HUES6 (cell line): ENCODE results near the gene RIMBP3C.
"Not testable (repeated sequence)": the region's sequence is repeated elsewhere in the genome, so short reads cannot be mapped to it uniquely, and the experiment has no call there.

Source experiments
- H3K27ac ChIP-seq: 2 replicates; pipeline ENCODE4 v1.7.0; 2013; ENCODE audit warnings: low read depth, mild to moderate bottlenecking, low read length, inconsistent platforms
- H3K27me3 ChIP-seq: 2 replicates; pipeline ENCODE4 v1.6.1; 2013; ENCODE audit warnings: low read length; ENCODE audit not compliant: control insufficient read depth, insufficient read depth
- H3K36me3 ChIP-seq: 2 replicates; pipeline ENCODE4 v1.6.1; 2013; ENCODE audit warnings: low read length; ENCODE audit not compliant: control insufficient read depth, insufficient read depth
- H3K4me1 ChIP-seq: 2 replicates; pipeline ENCODE4 v1.6.1; 2013; ENCODE audit warnings: low read length; ENCODE audit not compliant: control insufficient read depth, insufficient read depth
- H3K4me3 ChIP-seq: 2 replicates; pipeline ENCODE4 v1.5.1; 2013; ENCODE audit warnings: low read depth, low read length
- H3K9ac ChIP-seq: one replicate; pipeline ENCODE4 v1.6.1; 2013; ENCODE audit warnings: mild to moderate bottlenecking, low read length
- H3K9me3 ChIP-seq: 2 replicates; pipeline ENCODE4 v1.6.1; 2013; ENCODE audit warnings: low read depth, low read length; ENCODE audit not compliant: control insufficient read depth, insufficient read depth

Gene RIMBP3C

DNA sequence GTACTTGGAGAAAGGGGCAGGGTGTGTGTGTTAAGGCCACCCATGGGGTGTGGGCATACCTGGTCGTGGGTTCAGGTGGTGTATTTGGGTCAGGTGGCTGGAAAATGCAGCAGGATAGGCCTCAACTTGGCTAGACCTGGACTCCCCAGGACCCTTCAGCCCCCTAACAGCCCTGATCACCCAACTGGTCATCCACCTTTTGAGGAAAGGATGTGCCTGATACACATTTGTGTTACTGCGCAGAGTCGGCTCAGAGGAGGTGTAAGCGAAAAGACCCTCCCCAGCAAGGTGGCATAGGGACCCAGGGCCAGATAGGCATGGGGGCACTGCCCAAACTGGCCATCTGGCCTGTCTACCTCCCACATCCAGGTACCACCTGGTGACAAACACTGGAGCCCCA is at the start of gene RIMBP3C:
Gene RIMBP3C (minus strand): TSS at position 101 of the 400 bp plus-strand sequence. CDS start 485 bp downstream, outside the sequence.
- H3K36me3 ChIP-seq, H3K4me3 ChIP-seq, H3K9ac ChIP-seq, H3K27ac ChIP-seq, H3K9me3 ChIP-seq, H3K27me3 ChIP-seq, H3K4me1 ChIP-seq: not testable (repeated sequence)

DNA sequence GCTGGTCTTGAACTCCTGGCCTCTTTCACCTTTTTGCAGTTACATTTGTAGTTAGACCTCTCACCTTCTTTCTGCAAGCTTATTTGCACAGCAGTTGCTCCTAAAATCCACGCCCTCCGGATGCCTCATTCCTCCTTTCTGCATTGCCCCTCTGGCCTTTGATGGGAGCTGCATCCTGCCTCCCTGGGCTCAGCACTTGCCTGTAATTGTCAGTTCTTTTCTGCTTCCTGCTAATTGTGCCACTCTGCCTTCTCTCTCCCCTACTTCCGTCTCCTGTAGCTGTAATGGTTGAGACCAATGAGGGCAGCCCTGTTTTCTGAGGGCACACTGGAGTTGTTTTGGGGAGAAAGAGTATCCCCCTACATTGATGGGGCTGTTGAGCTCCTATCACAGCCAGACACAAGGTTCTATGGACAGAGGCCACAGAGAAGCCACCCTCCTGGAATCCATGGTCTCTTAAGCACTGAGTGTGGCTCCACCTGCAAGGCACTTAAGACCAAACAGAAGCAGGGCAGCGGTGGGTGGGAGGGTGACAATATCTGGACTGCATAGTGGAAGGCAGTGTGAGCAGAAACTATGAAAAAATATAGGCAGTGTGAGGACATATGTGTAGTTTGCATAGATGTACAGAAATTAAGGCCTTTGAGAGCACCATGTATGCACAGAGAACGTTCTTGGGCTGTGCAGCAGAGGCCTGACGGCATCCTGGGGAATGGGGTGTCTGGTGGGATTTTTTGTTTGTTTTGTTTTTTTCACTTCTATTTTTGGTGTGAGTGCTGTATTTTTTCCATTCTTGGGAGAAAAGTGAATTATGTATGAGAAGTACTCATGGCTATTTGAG is 48.0 kb upstream of the RIMBP3C start:
- H3K27ac ChIP-seq = no peak overlapping the region
- H3K9me3 ChIP-seq = no peaks in the 10 kb centered on the region
- no peak overlapping the region for H3K4me3 ChIP-seq
- H3K4me1 ChIP-seq = no peaks in the 10 kb centered on the region; the same call in 1 of the 2 replicates
- peaks cover 33% of the 10 kb centered on the region for H3K36me3 ChIP-seq
- H3K27me3 ChIP-seq = no peaks in the 10 kb centered on the region
- H3K9ac ChIP-seq = no peak overlapping the region

GRCh38 chr22:21598302-21598701 is 47.0 kb upstream of the RIMBP3C start:
- peaks cover 43% of the 10 kb centered on the region for H3K36me3 ChIP-seq
- H3K27ac ChIP-seq = no peak overlapping the region

DNA sequence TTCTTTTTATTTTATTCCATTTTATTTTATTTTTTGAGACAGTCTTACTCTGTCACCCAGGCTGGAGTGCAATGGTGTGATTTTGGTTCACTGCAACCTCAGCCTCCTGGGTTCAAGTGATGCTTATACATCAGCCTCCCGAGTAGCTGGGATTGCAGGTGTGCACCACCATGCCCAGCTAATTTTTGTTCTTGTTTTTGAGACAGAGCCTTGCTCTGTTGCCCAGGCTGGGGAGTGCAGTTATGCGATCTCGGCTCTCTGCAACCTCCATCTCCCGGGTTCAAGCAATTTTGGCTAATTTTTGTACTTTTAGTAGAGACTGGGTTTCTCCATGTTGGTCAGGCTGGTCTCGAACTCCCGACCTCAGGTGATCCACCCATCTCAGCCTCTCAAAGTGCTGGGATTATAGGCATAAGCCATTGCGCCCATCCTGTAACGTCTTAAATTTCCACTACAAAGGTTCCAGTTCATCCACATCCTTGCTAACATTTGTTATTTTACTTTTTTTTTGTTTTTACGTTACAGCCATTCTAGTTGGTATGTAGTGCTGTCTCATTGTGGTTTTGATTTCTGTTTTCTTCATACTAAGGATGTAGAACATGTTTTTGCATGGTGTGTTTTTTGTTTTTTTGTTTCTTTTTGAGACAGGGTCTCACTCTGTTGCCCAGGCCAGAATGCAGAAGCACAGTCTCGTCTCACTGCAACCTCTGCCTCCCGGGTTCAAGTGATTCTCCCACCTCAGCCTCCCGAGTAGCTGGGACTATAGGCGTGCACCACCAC is 45.3 kb upstream of the RIMBP3C start:
- not testable (repeated sequence) for H3K27me3 ChIP-seq, H3K4me1 ChIP-seq, H3K9me3 ChIP-seq, H3K9ac ChIP-seq, H3K27ac ChIP-seq, H3K4me3 ChIP-seq
- peaks cover 49% of the 10 kb centered on the region for H3K36me3 ChIP-seq

More at GRCh38 chr22:21598302-21598701, 47.0 kb upstream of the RIMBP3C start:
- H3K4me3 ChIP-seq = no peak overlapping the region
- H3K4me1 ChIP-seq = no peaks in the 10 kb centered on the region; the same call in 1 of the 2 replicates
- H3K9me3 ChIP-seq = no peaks in the 10 kb centered on the region
- H3K27me3 ChIP-seq = no peaks in the 10 kb centered on the region
- H3K9ac ChIP-seq = no peak overlapping the region

- H3K9ac ChIP-seq = no peak overlapping the region
- H3K27me3 ChIP-seq = no peaks in the 10 kb centered on the region
- no peak overlapping the region for H3K4me3 ChIP-seq
- no peaks in the 10 kb centered on the region for H3K9me3 ChIP-seq
- peaks cover 54% of the 10 kb centered on the region for H3K36me3 ChIP-seq
- no peak overlapping the region for H3K27ac ChIP-seq
- H3K4me1 ChIP-seq = peaks cover 3% of the 10 kb centered on the region; the same call in 1 of the 2 replicates
These were observed 43.7 kb upstream of the RIMBP3C start for GRCh38 chr22:21594865-21595452.

DNA sequence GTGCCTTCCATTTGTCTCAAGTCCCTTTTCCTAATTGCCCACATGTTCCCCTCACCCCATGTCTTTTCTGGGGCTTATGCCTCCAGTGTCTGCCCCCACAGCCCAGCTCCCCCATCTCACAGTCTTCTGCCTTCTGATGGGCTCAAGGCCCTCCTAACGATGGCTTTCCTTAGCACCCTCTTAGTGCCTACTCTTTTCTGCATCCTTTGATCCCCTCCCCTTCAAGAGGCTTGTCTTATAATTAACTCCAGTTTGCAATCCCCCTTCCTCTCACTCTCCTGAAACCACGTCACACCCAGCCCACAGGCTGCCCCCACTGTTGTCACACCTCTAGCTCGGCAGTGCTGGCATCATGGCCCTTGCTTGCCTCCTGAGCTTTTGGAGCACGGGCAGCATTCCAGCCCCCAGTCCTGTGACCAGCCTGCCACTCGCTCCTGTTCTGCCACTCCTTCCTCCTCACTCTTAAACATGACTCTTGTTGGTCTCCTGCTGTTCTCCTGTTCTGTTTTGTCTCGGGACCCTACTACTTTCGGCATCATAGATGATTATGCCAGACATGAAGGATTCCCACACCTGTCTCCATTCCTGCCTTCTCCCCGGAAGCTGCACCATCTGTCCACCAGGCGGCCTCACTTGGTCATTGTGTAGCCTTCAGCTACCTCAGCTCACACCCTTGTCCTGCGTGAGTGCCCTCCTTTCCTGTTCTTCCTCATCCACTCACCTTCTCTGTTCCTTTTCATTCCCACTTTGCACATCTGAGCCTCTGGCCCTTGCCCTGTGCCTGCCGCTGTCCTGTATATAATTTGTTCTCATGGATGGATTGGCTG is 42.4 kb upstream of the RIMBP3C start:
- Histone ChIP-seq H3K27ac (no peak overlapping the region), H3K36me3 (peaks cover 54% of the 10 kb centered on the region), H3K4me1 (peaks cover 3% of the 10 kb centered on the region; the same call in 1 of the 2 replicates), H3K9me3 (no peaks in the 10 kb centered on the region), H3K4me3 (no peak overlapping the region), H3K9ac (no peak overlapping the region), H3K27me3 (no peaks in the 10 kb centered on the region)

- Histone ChIP-seq H3K9me3 (no peaks in the 10 kb centered on the region), H3K36me3 (peaks cover 54% of the 10 kb centered on the region), H3K9ac (no peak overlapping the region), H3K4me1 (peaks cover 8% of the 10 kb centered on the region; the same call in 1 of the 2 replicates), H3K4me3 (no peak overlapping the region), H3K27me3 (no peaks in the 10 kb centered on the region), H3K27ac (no peak overlapping the region)
These were observed 41.2 kb upstream of the RIMBP3C start for GRCh38 chr22:21592422-21592821.

- no peak overlapping the region for H3K27ac ChIP-seq
- no peaks in the 10 kb centered on the region for H3K27me3 ChIP-seq
- no peak overlapping the region for H3K4me3 ChIP-seq
- H3K36me3 ChIP-seq = peaks cover 52% of the 10 kb centered on the region
- H3K4me1 ChIP-seq = peaks cover 8% of the 10 kb centered on the region; the same call in 1 of the 2 replicates
- H3K9ac ChIP-seq = no peak overlapping the region
- H3K9me3 ChIP-seq = no peaks in the 10 kb centered on the region
These were observed 40.4 kb upstream of the RIMBP3C start for GRCh38 chr22:21591695-21592094.

GRCh38 chr22:21590809-21591641 is 39.8 kb upstream of the RIMBP3C start:
- no peak overlapping the region for H3K27ac ChIP-seq
- no peaks in the 10 kb centered on the region for H3K27me3 ChIP-seq
- H3K4me3 ChIP-seq = no peak overlapping the region
- H3K9me3 ChIP-seq = no peaks in the 10 kb centered on the region
- H3K9ac ChIP-seq = no peak overlapping the region
- peaks cover 8% of the 10 kb centered on the region; the same call in 1 of the 2 replicates for H3K4me1 ChIP-seq
- H3K36me3 ChIP-seq = peaks cover 47% of the 10 kb centered on the region

DNA sequence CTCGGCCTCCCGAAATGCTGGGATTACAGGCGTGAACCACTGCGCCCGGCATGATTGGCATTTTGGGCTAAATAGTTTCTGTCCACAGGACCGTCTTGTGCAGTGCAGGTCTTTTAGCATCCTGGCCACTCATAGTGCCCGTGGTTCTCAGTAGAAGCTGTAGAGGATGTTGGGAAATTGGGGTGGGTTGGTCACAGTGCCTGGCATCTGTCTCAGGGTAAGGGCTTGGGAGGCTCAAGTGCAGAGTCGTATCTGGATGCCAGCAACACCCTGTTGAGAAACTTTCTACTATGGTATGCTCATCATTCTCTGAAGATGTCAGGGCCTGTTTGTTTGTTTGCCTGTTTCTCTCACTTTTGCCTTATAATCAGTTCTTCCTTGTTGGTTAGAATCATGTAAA is 38.1 kb upstream of the RIMBP3C start:
- H3K4me1 ChIP-seq = peaks cover 8% of the 10 kb centered on the region; the same call in 1 of the 2 replicates
- no peak overlapping the region for H3K4me3 ChIP-seq
- H3K9me3 ChIP-seq = no peaks in the 10 kb centered on the region
- no peak overlapping the region for H3K9ac ChIP-seq
- H3K36me3 ChIP-seq = peaks cover 36% of the 10 kb centered on the region
- H3K27ac ChIP-seq = no peak overlapping the region
- H3K27me3 ChIP-seq = no peaks in the 10 kb centered on the region
